K562 (cell line): ENCODE data around the gene MDM1. TPM values are rescaled to one million over a fixed set of nuclear protein-coding genes. Genes with fewer than 3 reads are reported as not detected.
A peak's percentile ranks its signal among the peaks of the same experiment; 100 is the strongest.

Experiments used
- ATAC-seq: fragments of 200-7000 bp; cut with Tn5 transposase; 3 replicates; pipeline ENCODE4 v1.9.1; 2020; ENCODE audit warnings: moderate library complexity
- BruUV-seq: library from RNA; stranded (reverse); fragments of 400-500 nt; replicated peaks from 2 replicates; lab custom pipeline; 2021; lab: Mats Ljungman, UMichigan
- CTCF ChIA-PET: fragments of 300-600 bp; formaldehyde crosslinking; extraction: SDS; loops from one replicate; lab custom pipeline; 2021; ENCODE audit warnings: low intra/inter-chr PET ratio; lab: Yijun Ruan, JAX
- POLR2A ChIA-PET: fragments of 300-600, 350-650 bp; sonication (Branson Sonifier 250); formaldehyde crosslinking; extraction: SDS; loops from one replicate; lab custom pipeline; 2021; ENCODE audit warnings: antibody characterized with exemption, inconsistent platforms; lab: Yijun Ruan, JAX
- DNase-seq, 4 experiments: peaks; one replicate each; pipeline versions ENCODE4 v3.0.0 to v3.0.0-alpha.2; 2011 to 2018; ENCODE audit warnings: low spot score in 3 of 4, mixed read lengths in 3 of 4; ENCODE audit errors: extremely low read depth in 1 of 4
- FAIRE-seq: peaks from 2 replicates; lab custom pipeline; 2011; peaks lifted over from hg19 to GRCh38; lab: Jason Lieb, UNC
- H2AFZ ChIP-seq: 2 replicates; pipeline ENCODE4 v1.6.0; 2011; ENCODE audit warnings: low read depth, low read length, control low read depth, inconsistent platforms
- H3K27ac ChIP-seq: fragments of 200-600 bp; 3 replicates; pipeline ENCODE4 v1.8.0; 2011; ENCODE audit warnings: low read depth, mild to moderate bottlenecking, control low read depth, inconsistent platforms, low read length, moderate library complexity, mixed read lengths; ENCODE audit errors: extremely low read depth
- H3K27me3 ChIP-seq, 2 experiments: fragments of 300-600 bp in 1 of 2; 2 replicates in 1 of 2; 3 replicates in 1 of 2; pipeline versions ENCODE4 v1.6.0 to v1.8.0; 2011; ENCODE audit warnings: inconsistent platforms in 2 of 2, low read length in 2 of 2, mild to moderate bottlenecking in 1 of 2, mixed read lengths in 1 of 2, moderate library complexity in 1 of 2; ENCODE audit not compliant: control insufficient read depth in 2 of 2, insufficient read depth in 2 of 2
- H3K36me3 ChIP-seq: fragments of 300-600 bp; 3 replicates; pipeline ENCODE4 v1.8.0; 2011; ENCODE audit warnings: mild to moderate bottlenecking, low read length, inconsistent platforms; ENCODE audit not compliant: control insufficient read depth, insufficient read depth
- H3K4me1 ChIP-seq, 2 experiments: fragments of 200-600 bp in 1 of 2; replicated peaks in 1 of 2; 2 replicates in 1 of 2; 3 replicates in 1 of 2; pipeline versions ENCODE4 v1.5.1 to v1.8.0; 2011; ENCODE audit warnings: inconsistent platforms in 2 of 2, low read length in 2 of 2, mild to moderate bottlenecking in 1 of 2, mixed read lengths in 1 of 2, moderate library complexity in 1 of 2; ENCODE audit not compliant: control insufficient read depth in 2 of 2, insufficient read depth in 2 of 2
- H3K4me2 ChIP-seq: 2 replicates; pipeline ENCODE4 v1.6.1; 2011; ENCODE audit warnings: low read length, control low read depth, inconsistent platforms, mixed read lengths; ENCODE audit not compliant: insufficient read depth
- H3K4me3 ChIP-seq: fragments of 200-600 bp; sonication (generic), shearing (Covaris generic); 2 replicates; pipeline ENCODE4 v1.5.1; 2016; ENCODE audit warnings: control low read depth, inconsistent platforms
- H3K79me2 ChIP-seq: fragments of 200-600 bp; 3 replicates; pipeline ENCODE4 v1.8.0; 2011; ENCODE audit warnings: low read length, inconsistent platforms; ENCODE audit not compliant: control insufficient read depth, insufficient read depth
- H3K9ac ChIP-seq, 2 experiments: 2 replicates each; pipeline versions ENCODE4 v1.6.0 to v1.6.1; 2011; ENCODE audit warnings: low read depth in 2 of 2, low read length in 2 of 2, control low read depth in 1 of 2, inconsistent platforms in 1 of 2, mild to moderate bottlenecking in 1 of 2, mixed read lengths in 1 of 2; ENCODE audit not compliant: insufficient read depth in 1 of 2
- H3K9me1 ChIP-seq: one replicate; pipeline ENCODE4 v1.6.0; 2011; ENCODE audit warnings: inconsistent platforms, mild to moderate bottlenecking, low read length, moderate library complexity; ENCODE audit not compliant: control insufficient read depth, insufficient read depth
- H3K9me3 ChIP-seq: replicated peaks from 2 replicates; pipeline ENCODE4 v1.5.1; 2011; ENCODE audit warnings: low read depth, low read length, inconsistent platforms; ENCODE audit not compliant: control insufficient read depth, insufficient read depth
- H4K20me1 ChIP-seq: replicated peaks from 2 replicates; pipeline ENCODE4 v1.6.1; 2011; ENCODE audit warnings: low read length, inconsistent platforms, mixed read lengths; ENCODE audit not compliant: control insufficient read depth, insufficient read depth
- DEAF1 ChIP-seq: fragments of 450-650 bp; formaldehyde crosslinking; IDR thresholded peaks from 2 replicates; pipeline ENCODE4 v1.4.0; 2020; ENCODE audit warnings: mild to moderate bottlenecking, moderate library complexity
- RAD21 ChIP-seq, 2 experiments: fragments of 250-450 bp in 1 of 2; fragments of 450-650 bp in 1 of 2; sonication (Bioruptor Pico) in 1 of 2; formaldehyde crosslinking in 1 of 2; IDR thresholded peaks in 1 of 2; conservative IDR thresholded peaks in 1 of 2; 2 replicates each; pipeline versions ENCODE4 v1.4.0 to v1.8.0; 2020 to 2022; ENCODE audit warnings: mild to moderate bottlenecking in 2 of 2, moderate library complexity in 1 of 2
- SMC3 ChIP-seq: conservative IDR thresholded peaks from 2 replicates; pipeline ENCODE4 v1.6.1; 2011; ENCODE audit warnings: low read depth, low read length, improper control_type of control experiment; ENCODE audit not compliant: insufficient read depth
- ZNF384 ChIP-seq: IDR thresholded peaks from 2 replicates; pipeline ENCODE4 v1.6.1; 2012; ENCODE audit warnings: low read depth, low read length, improper control_type of control experiment
- ZNF696 ChIP-seq: fragments of 250-450 bp; sonication (Bioruptor Pico); conservative IDR thresholded peaks from 2 replicates; pipeline ENCODE4 v1.4.0; 2020; ENCODE audit warnings: mild to moderate bottlenecking, moderate library complexity
- WGBS: fragments of 100-300 bp; shearing (Covaris generic); methylation state at CpG from one replicate; pipeline ENCODE4 v1.1.6; 2016; ENCODE audit warnings: low coverage, mixed read lengths; ENCODE audit not compliant: insufficient coverage; ENCODE audit errors: missing lambda C conversion rate; 5-methylcytosine and 5-hydroxymethylcytosine counted together
- in situ Hi-C: fragments of 300-500 bp; cut with MboI; formaldehyde crosslinking; loops from 4 replicates; pipeline ENCODE4 v1.15.0; 2018; ENCODE audit warnings: inconsistent platforms, mixed read lengths
- intact Hi-C: fragments of 100-400 bp; cut with micrococcal nuclease; formaldehyde crosslinking; loops from 2 replicates; pipeline ENCODE4 v1.14.2; 2022
- polyA plus RNA-seq, 8 experiments: library from polyadenylated mRNA; depleted of rRNA in 4 of 8; stranded (reverse) in 5 of 8; unstranded in 3 of 8; fragments of >200 nt; fragmentation: Nextera tagmentation in 2 of 8; fragmentation: Illumina TruSeq in 1 of 8; extraction: Ambion mirVana in 2 of 8; extraction: Trizol in 1 of 8; gene quantifications; 2 replicates each; pipeline versions ENCODE4 v1.2.1 to v1.2.3, GENCODE V29; 2011 to 2014; ENCODE audit warnings: inconsistent platforms in 1 of 8, missing spikeins in 1 of 8
- total RNA-seq, 7 experiments: library from RNA; depleted of rRNA in 6 of 7; stranded (reverse); fragments of >200 nt in 6 of 7; fragmentation: Illumina TruSeq in 2 of 7; extraction: Trizol in 2 of 7; gene quantifications; 2 replicates each; pipeline versions ENCODE4 v1.2.1 to v1.2.3, GENCODE V29; 2011 to 2021; ENCODE audit warnings: low replicate concordance in 1 of 7
- TF ChIP-seq, protein P1 (sequence below): fragments of 200-800 bp; sonication (Bioruptor generic); IDR thresholded peaks from 2 replicates; pipeline ENCODE4 v1.6.1; 2017; ENCODE audit warnings: missing genetic modification characterization, missing compliant biosample characterization
- TF ChIP-seq, protein P2 (sequence below): fragments of 250-450 bp; sonication (Bioruptor Pico); IDR thresholded peaks from 2 replicates; pipeline ENCODE4 v1.8.0; 2022; ENCODE audit warnings: moderate library complexity, mild to moderate bottlenecking, inconsistent platforms

Gene MDM1
- total and polyA plus RNA-seq, 9 of the 15 experiments (the other 6 are each of a cell fraction or from before 2014, with no cell fraction given), result 7.5 to 16.8 (median 13.1) TPM

DNA sequence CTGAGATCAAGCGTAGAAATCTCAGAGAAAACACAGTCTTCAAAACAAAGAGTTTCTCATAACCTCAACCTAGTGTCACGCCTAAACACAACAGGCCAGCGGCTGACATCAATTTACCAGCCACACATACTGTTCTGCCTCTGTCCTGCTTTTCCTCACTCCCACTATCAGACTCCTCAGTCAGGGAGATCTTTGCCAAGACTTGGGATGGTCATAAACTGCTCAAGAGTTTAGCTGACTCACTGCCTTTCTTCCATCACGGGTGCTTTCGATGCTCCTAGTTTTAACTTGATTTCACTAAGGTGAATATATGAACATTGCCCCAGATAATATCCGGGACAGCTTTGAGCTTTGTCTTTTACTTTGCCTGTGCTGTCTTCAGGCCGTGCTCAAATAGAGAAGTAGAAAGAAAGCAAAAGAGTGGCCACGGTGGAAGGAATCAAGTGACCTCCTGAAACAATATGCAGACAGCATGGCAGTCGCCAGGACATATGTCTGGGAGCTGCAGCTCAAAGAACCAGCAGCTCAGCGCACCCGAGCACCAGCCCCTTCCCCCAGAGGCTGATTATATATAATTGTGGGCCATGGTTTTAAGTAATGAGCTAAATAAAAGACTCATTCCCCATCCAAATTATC, 12.1 kb downstream of the MDM1 start (continued):
- TF ChIP-seq, protein P1, sequence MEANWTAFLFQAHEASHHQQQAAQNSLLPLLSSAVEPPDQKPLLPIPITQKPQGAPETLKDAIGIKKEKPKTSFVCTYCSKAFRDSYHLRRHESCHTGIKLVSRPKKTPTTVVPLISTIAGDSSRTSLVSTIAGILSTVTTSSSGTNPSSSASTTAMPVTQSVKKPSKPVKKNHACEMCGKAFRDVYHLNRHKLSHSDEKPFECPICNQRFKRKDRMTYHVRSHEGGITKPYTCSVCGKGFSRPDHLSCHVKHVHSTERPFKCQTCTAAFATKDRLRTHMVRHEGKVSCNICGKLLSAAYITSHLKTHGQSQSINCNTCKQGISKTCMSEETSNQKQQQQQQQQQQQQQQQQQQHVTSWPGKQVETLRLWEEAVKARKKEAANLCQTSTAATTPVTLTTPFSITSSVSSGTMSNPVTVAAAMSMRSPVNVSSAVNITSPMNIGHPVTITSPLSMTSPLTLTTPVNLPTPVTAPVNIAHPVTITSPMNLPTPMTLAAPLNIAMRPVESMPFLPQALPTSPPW (CRISPR knock-in tag), result no peak

DNA sequence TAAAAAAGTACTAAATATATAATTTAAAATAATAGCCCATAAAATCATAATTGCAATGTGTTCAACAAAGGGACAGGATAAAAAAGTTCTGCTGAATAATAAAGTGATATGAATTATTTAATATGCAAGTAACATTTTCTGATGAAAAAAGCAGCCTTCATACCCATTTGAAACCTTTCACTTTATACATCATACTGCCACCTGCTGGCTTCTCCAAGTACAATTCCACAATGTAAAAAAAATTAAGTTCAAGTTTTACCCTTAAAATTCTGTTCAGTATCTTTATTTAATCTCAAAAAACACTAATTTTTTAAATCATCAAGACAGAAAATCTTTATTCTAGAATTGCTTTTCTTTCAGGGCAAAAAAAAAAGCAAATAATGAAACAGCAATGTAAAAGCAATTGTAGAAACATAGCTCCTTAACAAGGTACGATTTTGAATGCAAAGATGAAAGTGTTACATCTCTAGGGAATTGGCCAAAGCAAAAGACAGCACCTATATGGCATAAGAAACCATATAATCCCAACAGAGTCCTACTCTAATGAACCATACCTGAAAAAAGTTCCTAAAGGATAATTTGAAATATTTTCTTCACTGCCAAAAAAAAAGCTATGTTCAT, 15.0 kb downstream of the MDM1 start:
- Histone ChIP-seq H3K9me1 (no peaks in the 10 kb centered on the region), H3K9ac (no peak overlapping the region), H3K27me3 (no peaks in the 10 kb centered on the region), H2AFZ (no peak overlapping the region), H4K20me1 (no peaks in the 10 kb centered on the region), H3K4me1 (peaks cover 0 to 6% of the 10 kb centered on the region in 2 experiments; a peak in 2 of 5 replicates), H3K36me3 (peaks cover 6% of the 10 kb centered on the region), H3K27ac (no peak overlapping the region), H3K4me3 (no peak overlapping the region), H3K79me2 (no peaks in the 10 kb centered on the region), H3K9me3 (no peaks in the 10 kb centered on the region), H3K4me2 (no peak overlapping the region)
- ATAC-seq (no peak), FAIRE-seq (no peak), DNase-seq (peak; percentile 20 to 65 (median 26))
- intact Hi-C loops, result loop anchor here (1.0 to 5.0 kb wide), 3 partner anchors 80 to 277 kb away; no protein-coding TSS in a partner anchor
- in situ Hi-C loops, result no loop called here
- ChIA-PET POLR2A (interaction anchor here (0.6 to 1.6 kb wide), 3 partner anchors 15 to 290 kb away, joined by 3 to 8 read pairs (median 3); partner anchors contain the start of gene MDM1), CTCF (interaction anchor here (0.6 to 2.5 kb wide), 6 partner anchors 80 to 276 kb away, joined by 3 to 30 read pairs (median 3); no protein-coding TSS in a partner anchor)
- WGBS, result 74% methylated on average over 1 of the region's 1 CpG
- no TSS peak for BruUV-seq
- TF ChIP-seq, protein P2, sequence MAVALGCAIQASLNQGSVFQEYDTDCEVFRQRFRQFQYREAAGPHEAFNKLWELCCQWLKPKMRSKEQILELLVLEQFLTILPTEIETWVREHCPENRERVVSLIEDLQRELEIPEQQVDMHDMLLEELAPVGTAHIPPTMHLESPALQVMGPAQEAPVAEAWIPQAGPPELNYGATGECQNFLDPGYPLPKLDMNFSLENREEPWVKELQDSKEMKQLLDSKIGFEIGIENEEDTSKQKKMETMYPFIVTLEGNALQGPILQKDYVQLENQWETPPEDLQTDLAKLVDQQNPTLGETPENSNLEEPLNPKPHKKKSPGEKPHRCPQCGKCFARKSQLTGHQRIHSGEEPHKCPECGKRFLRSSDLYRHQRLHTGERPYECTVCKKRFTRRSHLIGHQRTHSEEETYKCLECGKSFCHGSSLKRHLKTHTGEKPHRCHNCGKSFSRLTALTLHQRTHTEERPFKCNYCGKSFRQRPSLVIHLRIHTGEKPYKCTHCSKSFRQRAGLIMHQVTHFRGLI (CRISPR knock-in tag), result no peak
- TF ChIP-seq DEAF1 (CRISPR knock-in tag) (peak; percentile 69; the same call in 1 of the 2 replicates), ZNF384 (peak; percentile 54; the same call in 1 of the 2 replicates), RAD21 (CRISPR knock-in tag; conservative IDR thresholded peaks at IDR 0.05 in 1 of 2, IDR thresholded peaks at IDR 0.05 in 1 of 2) (peak; percentile 81 to 88), ZNF696 (CRISPR knock-in tag) (no peak), SMC3 (0 out of 2 replicates have a peak, but pooled peaks have one; percentile 25)
